GM19351 (cell line): ENCODE data around the gene TMEM225B.
"Not testable (repeated sequence)": the region's sequence is repeated elsewhere in the genome, so short reads cannot be mapped to it uniquely, and the experiment has no call there.

Experiments used
- ATAC-seq: cut with Tn5 transposase; IDR thresholded peaks from one replicate; pipeline ENCODE4 v1.9.1; 2021; ENCODE audit warnings: mild to moderate bottlenecking, moderate library complexity; ENCODE audit not compliant: unreplicated experiment

The TMEM225B gene

GRCh38 chr7:99623091-99623693, 25.1 kb downstream of the TMEM225B start:
- ATAC-seq = no peak

GRCh38 chr7:99623702-99624447, 25.8 kb downstream of the TMEM225B start:
- ATAC-seq = no peak

- ATAC-seq = no peak
Measured at GRCh38 chr7:99624484-99624883, 26.4 kb downstream of the TMEM225B start.

GRCh38 chr7:99625321-99625720, 27.3 kb downstream of the TMEM225B start:
- ATAC-seq = no peak

GRCh38 chr7:99625961-99626360, 27.9 kb downstream of the TMEM225B start:
- ATAC-seq = no peak

- no peak for ATAC-seq
Measured at GRCh38 chr7:99626661-99627060, 28.6 kb downstream of the TMEM225B start.

- no peak for ATAC-seq
Measured at GRCh38 chr7:99627513-99627912, 29.4 kb downstream of the TMEM225B start.

GRCh38 chr7:99628471-99629465, 30.7 kb downstream of the TMEM225B start:
- ATAC-seq = no peak

GRCh38 chr7:99629643-99630042, 31.6 kb downstream of the TMEM225B start:
- no peak for ATAC-seq

GRCh38 chr7:99631295-99632109, 33.4 kb downstream of the TMEM225B start:
- no peak for ATAC-seq

- not testable (repeated sequence) for ATAC-seq
Measured at GRCh38 chr7:99637414-99637813, 39.3 kb downstream of the TMEM225B start.

GRCh38 chr7:99638731-99639130, 40.7 kb downstream of the TMEM225B start:
- no peak for ATAC-seq

- ATAC-seq = no peak
Measured at GRCh38 chr7:99639267-99639666, 41.2 kb downstream of the TMEM225B start.

- no peak for ATAC-seq
Measured at GRCh38 chr7:99642027-99642426, 44.0 kb downstream of the TMEM225B start.

GRCh38 chr7:99643464-99643863, 45.4 kb downstream of the TMEM225B start:
- ATAC-seq = no peak

- no peak for ATAC-seq
Measured at GRCh38 chr7:99644431-99644830, 46.4 kb downstream of the TMEM225B start.

- ATAC-seq = no peak
Measured at GRCh38 chr7:99645590-99645989, 47.5 kb downstream of the TMEM225B start.

GRCh38 chr7:99648843-99649242, 50.8 kb downstream of the TMEM225B start:
- ATAC-seq = no peak

GRCh38 chr7:99651290-99651689, 53.2 kb downstream of the TMEM225B start:
- no peak for ATAC-seq

- ATAC-seq = no peak
Measured at GRCh38 chr7:99652671-99653070, 54.6 kb downstream of the TMEM225B start.

GRCh38 chr7:99653269-99653668, 55.2 kb downstream of the TMEM225B start:
- ATAC-seq = not testable (repeated sequence)
